GM13976 (cell line): Measurements from ENCODE around the gene RUNDC1.
A peak's percentile ranks its signal among the peaks of the same experiment; 100 is the strongest.
"Not testable (repeated sequence)": the region's sequence is repeated elsewhere in the genome, so short reads cannot be mapped to it uniquely, and the experiment has no call there.

Source experiments
- DNase-seq: peaks from one replicate; pipeline ENCODE4 v3.0.0; 2012; ENCODE audit warnings: low spot score
- in situ Hi-C: fragments of 300-500 bp; cut with MboI; formaldehyde crosslinking; loops from one replicate; pipeline ENCODE4 v1.12.0; 2022; ENCODE audit warnings: low sequenced_read_pairs, mixed read lengths, inconsistent platforms; ENCODE audit not compliant: unreplicated experiment
- TF ChIP-seq, protein P1 (sequence below): IDR thresholded peaks from 2 replicates; pipeline ENCODE4 v1.5.1; 2012; ENCODE audit warnings: borderline replicate concordance, mild to moderate bottlenecking; ENCODE audit not compliant: insufficient read depth; ENCODE audit errors: extremely low read depth, missing control alignments, control extremely low read depth

RUNDC1 gene

DNA sequence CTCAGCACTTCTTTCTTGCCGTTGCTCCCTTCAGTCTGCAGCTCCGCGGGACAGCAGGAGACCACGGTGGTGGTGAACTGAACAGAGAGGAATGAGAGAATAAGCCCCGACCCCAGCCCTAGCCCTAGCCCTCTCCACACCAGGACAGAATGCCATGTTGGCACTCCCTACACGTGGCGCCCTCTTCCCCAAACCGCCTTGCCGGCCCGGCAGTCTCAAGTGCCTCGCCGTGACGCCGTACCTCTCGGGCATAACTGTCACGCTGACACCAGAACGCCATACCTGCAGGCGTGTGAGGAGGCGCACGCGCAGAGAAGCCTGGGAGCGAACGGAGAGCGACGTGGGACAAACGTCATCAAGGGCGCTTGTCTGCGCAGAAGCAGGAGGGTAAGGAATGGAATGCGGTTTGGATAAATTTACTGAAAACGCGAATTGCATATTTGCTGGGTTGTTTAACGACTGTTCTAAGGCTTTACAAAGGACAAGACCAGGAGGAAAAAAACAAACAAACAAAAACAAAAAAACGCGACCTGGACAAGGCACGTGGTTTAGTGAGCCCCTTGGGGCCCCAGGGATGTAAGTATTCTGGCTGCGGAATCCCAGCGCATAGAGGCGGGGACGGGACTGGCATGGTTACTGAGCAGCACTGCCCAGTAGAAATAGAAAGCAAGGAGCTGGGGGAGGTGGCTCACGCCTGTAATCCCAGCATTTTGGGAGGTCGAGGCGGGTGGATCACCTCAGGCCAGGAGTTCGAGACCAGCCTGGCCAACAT lies 16.0 kb upstream of the RUNDC1 start, which contains the start of gene AARSD1:
AARSD1 (minus strand) TSS at position 294 of the 772 bp plus-strand sequence; CDS start at position 280, 14 bp downstream.
- TF ChIP-seq, protein P1, sequence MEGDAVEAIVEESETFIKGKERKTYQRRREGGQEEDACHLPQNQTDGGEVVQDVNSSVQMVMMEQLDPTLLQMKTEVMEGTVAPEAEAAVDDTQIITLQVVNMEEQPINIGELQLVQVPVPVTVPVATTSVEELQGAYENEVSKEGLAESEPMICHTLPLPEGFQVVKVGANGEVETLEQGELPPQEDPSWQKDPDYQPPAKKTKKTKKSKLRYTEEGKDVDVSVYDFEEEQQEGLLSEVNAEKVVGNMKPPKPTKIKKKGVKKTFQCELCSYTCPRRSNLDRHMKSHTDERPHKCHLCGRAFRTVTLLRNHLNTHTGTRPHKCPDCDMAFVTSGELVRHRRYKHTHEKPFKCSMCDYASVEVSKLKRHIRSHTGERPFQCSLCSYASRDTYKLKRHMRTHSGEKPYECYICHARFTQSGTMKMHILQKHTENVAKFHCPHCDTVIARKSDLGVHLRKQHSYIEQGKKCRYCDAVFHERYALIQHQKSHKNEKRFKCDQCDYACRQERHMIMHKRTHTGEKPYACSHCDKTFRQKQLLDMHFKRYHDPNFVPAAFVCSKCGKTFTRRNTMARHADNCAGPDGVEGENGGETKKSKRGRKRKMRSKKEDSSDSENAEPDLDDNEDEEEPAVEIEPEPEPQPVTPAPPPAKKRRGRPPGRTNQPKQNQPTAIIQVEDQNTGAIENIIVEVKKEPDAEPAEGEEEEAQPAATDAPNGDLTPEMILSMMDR, result no peak
- peak; percentile 93 for DNase-seq
- in situ Hi-C loops, result no loop called here

DNA sequence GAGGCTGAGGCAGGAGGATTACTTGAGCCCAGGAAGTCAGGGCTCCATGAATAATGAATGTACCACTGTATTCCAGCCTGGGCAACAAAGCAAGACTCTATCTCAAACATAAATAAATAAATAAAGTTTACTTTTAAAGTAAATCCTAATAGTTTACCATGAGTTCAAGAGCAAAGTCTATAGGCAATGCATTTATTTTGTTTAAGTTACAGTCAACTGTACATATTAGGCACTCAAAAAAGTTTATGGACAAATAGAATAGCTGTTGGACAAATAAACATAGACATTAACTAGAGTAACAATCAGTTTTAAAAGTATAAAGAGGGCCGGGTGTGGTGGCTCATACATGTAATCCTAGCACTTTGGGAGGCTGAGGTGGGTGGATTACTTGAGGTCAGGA lies 12.4 kb upstream of the RUNDC1 start:
- TF ChIP-seq, protein P1, result no peak
- DNase-seq, result no peak
- in situ Hi-C loops, result no loop called here

DNA sequence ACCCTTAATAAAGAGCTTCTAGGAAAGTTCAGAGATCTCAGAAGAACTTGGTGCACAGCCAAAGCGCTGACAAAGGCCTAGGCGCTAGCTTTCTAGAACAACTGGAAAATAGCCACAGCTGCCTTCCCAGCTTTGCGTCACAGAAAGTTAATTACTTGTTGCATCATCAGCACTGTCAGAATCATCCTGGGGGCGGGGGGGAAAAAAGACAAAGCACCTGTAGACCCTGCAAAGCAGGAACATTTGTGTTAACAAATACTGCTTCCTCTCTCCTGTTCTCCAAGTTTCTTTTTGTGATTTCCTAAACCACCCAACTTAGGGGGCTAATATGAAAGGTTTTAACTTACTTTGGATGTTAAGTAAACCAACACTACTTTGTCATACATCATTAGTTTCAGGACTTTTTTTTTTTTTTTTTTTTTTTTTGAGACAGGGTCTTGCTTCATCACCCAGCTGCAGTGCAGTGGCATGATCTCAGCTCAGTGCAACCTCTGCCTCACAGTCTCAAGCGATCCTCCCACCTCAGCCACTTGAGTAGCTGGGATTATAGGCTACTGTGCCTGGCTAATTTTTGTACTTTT lies 11.3 kb upstream of the RUNDC1 start:
- in situ Hi-C loops, result no loop called here

DNA sequence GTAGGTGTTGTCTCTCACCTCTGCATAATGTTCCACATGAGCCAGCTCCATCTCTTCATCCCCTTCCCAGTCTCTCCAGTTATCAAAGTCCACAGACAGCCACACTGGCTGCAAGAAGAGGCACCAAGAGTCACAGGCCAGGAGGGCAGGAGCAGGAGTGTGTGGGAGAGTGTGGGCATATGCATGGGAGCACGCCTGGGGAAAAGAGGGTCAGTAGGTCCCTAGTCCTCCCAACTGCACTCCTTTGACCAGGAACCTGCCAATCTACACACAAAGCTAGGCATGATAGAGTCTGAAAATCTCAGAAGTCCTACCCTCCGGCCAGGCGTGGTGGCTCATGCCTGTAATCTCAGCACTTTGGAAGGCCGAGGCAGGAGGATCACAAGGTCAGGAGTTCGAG lies 8.8 kb upstream of the RUNDC1 start:
- in situ Hi-C loops, result no loop called here
- no peak for DNase-seq

More for the DNA sequence above, 11.3 kb upstream of the RUNDC1 start:
- no peak for DNase-seq
- TF ChIP-seq, protein P1, result no peak

DNA sequence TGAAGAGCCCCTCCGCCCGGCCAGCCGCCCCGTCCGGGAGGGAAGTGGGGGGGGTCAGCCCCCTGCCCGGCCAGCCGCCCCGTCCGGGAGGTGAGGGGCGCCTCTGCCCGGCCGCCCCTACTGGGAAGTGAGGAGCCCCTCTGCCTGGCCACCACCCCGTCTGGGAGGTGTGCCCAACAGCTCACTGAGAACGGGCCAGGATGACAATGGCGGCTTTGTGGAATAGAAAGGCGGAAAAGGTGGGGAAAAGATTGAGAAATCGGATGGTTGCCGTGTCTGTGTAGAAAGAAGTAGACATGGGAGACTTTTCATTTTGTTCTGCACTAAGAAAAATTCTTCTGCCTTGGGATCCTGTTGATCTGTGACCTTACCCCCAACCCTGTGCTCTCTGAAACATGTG lies 7.0 kb upstream of the RUNDC1 start:
- DNase-seq, in situ Hi-C loops: not testable (repeated sequence)

More for the DNA sequence above, 8.8 kb upstream of the RUNDC1 start:
- TF ChIP-seq, protein P1, result no peak

DNA sequence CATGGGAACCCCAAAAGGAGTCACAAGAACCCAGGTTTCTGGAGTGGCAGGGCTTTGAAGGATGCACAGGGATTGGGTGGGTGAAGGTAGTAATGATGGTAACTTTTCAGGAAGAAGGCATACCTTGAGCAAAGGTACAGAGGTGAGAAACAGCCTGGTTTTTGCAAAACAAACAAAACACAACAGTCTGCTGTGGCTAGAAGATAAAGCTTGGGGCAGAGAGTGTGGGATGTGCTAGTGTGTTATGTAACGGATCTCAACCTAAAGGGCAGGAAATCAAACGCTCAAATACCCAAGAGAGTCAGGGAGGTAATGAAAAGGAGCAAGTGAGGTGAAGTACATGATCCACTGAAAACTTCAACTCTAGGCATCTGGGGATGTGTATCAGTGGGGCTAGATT lies 5.1 kb upstream of the RUNDC1 start:
- no peak for DNase-seq
- TF ChIP-seq, protein P1, result no peak
- in situ Hi-C loops, result no loop called here

DNA sequence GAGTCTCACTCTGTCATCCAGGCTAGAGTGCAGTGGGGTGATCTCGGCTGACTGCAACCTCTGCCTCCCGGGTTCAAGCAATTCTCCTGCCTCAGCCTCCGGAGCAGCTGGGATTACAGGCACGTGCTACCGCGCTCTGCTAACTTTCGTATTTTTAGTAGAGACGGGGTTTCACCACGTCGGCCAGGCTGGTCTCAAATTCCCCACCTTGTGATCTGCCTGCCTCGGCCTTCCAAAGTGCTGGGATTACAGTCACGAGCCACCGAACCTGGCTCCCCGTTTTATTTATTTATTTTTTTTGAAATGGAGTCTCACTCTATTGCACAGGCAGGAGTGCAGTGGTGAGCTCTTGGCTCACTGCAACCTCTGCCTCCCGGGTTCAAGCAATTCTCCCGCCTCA lies 4.7 kb upstream of the RUNDC1 start:
- DNase-seq, in situ Hi-C loops: not testable (repeated sequence)
